GM21367 (cell line): ENCODE results near the gene N4BP2.
"Not testable (repeated sequence)": the region's sequence is repeated elsewhere in the genome, so short reads cannot be mapped to it uniquely, and the experiment has no call there.

Source experiments
- ATAC-seq: cut with Tn5 transposase; IDR thresholded peaks from one replicate; pipeline ENCODE4 v1.9.1; 2021; ENCODE audit not compliant: unreplicated experiment

Gene N4BP2

GRCh38 chr4:40086421-40086820, 29.8 kb downstream of the N4BP2 start:
- ATAC-seq = no peak

DNA sequence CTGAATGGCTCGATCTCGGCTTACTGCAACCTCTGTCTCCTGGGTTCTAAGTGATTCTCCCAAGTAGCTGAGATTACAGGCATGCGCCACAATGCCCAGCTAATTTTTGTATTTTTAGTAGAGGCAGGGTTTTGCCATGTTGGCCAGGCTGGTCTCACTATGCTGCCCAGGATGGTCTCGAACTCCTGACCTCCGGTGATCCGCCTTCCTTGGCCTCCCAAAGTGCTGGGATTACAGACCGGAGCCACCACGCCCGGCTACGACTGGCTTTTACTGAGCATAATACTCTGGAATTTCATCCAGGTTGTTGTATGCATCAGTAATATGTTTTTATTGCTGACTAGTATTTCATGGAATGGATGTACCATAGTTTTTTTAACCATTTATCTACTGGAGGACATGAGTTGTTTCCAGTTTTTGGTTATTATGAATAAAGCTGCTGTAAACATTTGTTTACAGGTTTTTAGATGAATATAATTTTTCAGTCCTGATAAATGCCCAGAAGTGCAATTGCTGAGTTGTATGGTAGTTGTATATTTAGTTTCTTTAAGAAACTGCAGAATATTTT, 31.2 kb downstream of the N4BP2 start:
- ATAC-seq = no peak

DNA sequence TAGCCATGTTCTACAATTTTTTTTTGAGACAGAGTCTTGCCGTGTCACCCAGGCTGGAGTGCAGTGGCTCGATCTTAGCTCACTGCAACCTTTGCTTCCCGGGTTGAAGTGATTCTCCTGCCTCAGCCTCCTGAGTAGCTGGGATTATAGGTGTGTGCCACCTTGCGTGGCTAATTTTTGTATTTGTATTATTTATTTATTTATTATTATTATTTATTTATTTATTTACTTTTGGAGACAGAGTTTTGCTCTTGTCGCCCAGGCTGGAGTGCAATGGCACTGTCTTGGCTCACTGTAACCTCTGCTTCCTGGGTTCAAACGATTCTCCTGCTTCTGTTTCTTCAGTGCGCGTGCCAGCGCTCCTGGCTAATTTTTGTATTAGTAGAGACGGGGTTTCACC, 36.8 kb downstream of the N4BP2 start:
- not testable (repeated sequence) for ATAC-seq

- ATAC-seq = no peak
Measured at GRCh38 chr4:40099010-40099409, 42.4 kb downstream of the N4BP2 start.

GRCh38 chr4:40107150-40107549, 50.5 kb downstream of the N4BP2 start:
- not testable (repeated sequence) for ATAC-seq

DNA sequence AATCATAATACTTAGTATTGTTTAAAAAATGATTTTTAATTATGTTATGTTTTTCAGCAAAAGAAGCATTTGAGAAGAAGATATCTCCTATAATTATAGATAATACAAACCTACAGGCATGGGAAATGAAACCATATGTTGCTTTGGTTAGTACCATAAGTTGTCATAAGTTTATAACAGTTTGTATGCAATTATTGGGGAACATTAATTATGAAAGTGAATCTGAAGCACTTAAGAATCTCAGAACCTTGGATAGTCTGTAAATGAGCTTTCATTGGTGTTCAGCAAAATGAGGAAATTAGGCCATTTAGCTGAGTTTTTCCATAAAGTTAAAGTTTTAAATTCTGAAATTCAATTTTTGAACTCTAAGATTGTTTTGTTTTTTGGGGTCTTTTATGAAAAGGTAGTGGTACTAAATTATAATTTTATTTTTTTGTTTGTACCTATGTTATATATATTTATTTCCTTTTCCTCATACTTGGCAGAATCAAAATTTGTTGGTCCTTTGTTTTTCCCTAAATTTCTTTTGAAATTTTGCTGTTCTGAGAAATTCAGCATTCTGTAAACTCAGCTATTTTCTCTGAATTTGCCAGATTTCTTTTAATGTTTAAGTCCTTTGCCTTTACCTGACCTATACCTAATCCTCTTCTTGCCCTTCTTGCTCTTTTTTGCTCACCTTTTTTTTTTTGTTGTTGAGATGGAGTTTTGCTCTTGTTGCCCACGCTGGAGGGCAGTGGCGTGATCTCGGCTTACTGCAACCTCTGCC, 55.6 kb downstream of the N4BP2 start:
- ATAC-seq = no peak

DNA sequence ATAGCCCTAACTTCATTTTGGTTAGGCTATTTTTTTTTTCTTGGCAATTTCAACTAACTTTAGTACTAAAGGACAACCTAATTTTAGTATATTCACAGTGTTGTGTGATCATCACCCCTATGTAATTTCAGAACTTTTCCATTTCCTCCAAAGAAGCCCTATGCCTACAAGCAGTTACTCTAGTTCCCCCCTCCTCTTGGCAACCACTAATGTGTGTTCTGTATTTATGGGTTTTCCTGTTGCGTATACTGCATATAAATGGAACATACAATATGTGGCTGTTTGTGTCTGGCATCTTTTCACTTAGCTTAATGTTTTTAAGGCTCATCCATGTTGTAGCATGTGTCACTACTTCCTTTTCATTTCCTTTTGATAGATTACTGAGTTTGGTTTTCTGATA, 57.6 kb downstream of the N4BP2 start:
- ATAC-seq = no peak

DNA sequence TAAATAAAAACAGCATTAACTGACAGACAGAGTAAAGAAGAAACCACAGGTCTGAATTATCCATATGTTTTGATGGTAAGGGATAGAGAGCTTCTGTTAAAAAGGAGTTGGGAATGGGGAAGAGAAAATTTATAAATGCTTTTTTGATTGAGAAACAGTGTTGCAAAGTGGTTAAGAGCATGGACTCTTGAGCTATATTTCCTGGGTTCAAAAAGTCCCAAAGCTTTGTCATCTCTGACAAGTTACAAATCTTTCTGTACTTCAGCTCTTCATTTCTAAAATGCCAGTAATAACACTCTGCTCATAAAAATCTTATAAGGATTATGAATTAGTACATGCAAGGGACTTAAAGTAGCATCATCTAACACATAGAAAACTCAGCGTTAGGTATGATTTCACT, 62.2 kb downstream of the N4BP2 start:
- no peak for ATAC-seq

DNA sequence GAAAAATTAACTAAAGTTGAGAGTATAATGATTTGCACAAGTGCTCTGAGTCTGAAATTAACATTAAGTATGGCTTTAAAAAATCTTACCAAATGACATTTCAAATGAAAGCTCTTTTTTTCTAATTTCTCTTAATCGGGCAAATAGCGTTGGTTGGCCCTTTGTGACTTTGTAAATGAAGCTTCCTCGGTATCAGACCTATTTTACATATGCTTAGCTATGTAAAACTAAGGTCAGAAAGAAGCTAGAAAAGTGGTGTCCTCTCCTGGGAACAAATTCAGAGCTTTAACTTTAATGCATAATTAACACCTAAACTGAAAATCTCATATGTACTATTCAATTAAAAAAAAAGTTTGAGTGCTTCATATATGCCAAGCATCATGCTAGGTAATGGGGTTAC, 62.7 kb downstream of the N4BP2 start:
- ATAC-seq = no peak

GRCh38 chr4:40121515-40121914, 64.9 kb downstream of the N4BP2 start:
- ATAC-seq = no peak

DNA sequence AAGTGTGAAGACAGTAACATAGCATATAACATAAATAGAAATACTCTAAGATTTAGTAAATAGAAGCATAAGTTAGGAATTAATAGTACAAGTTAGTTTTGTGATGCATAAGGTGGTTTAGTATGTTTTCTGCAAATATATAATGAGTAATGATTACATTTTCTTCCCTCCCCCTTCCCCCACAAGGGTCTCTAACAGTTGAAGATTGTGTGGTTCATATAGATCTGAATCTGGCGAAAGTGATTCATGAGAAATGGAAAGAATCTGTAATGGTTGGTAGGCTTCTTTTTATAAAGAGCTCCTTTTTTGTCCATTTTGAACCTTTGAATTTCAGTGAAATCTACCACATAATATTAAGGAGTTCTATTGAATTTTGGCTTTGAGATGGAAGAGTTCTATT, 66.3 kb downstream of the N4BP2 start:
- ATAC-seq = no peak

DNA sequence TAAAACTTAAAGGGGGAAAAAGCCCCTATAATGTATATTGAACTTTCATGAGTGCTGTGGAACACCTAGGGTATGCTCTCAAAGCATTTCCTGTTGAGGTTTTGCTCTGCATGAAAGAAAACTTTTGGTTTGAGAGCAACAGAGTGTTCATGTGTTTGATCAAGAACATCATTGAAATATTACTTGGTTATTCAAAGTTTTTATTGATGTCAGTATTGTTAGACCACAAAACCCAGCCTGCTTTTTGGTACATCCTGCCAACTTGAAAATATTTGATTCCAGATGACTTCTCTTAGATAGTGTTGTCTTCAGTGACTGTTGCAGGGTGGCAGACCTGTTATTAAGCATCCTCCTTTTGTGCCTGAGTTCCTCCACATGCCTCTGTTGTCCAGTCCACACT, 68.0 kb downstream of the N4BP2 start:
- ATAC-seq = no peak

DNA sequence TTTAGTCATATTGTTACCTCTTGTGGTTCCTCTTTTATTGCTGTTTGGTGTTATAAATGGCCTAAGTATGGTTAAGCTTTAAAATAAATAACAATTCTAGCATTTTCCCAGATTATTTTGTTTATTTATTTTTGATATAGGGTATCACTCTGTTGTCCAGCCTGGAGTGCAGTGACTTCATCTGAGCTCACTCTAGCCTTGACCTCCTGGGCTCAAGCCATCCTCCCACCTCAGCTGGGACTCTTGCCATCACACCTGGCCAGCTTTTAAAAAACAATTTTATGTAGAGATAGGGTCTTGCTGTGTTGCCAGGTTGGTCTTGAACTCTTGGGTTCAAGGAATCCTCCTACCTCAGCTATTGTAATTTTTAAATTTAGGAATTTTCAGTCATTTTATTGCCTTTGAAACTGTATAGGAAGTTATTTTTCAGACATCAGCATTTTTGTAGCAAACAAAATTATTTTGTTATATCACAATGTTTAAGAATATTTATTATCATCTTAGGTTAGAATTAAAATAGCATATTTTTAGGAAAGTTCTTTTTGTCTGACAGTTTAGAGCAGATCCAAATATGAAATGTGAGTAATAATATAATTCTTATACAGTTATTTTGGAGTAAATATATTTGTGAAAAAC, 73.9 kb downstream of the N4BP2 start:
- no peak for ATAC-seq

DNA sequence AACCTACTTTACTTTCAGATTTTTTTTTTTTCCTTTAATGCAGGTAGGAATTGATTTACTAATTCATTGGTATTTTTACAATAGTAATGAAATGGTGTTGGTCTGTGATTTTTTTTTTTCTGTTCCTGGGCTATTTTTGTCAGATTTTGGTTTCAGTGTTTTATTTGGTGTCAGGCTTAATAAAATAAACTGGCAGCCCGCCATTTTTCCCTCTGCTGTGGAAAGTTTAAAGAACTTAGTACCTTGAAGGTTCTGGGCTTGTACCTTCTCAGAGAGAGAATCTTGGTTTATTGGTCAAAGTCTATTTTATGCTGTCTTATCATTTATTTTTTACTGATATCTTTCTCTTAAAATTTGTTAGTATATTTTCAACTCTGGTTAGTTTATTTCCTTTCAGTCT, 76.2 kb downstream of the N4BP2 start:
- ATAC-seq = no peak

- ATAC-seq = no peak
Measured at GRCh38 chr4:40134206-40134917, 77.7 kb downstream of the N4BP2 start.

- not testable (repeated sequence) for ATAC-seq
Measured at GRCh38 chr4:40136202-40136601, 79.6 kb downstream of the N4BP2 start.

DNA sequence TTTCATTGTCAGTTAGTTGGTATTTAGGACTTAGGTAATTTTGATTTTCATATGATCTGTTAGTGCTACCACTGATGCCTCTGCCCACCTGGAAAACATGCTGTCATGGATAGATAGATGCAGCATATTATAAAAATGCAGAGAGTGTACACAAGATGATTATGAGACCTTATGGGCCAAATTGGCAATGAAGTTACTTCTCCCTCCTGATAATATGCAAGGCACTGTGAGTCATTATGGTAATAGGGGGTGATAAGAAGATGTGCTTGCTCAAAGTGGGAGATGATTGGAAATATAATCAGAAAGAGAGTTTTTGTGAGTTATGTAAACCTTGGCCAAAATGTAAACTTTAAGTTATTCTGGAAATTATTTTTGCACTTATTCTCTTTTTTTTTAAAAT, 83.5 kb downstream of the N4BP2 start:
- no peak for ATAC-seq

- ATAC-seq = not testable (repeated sequence)
Measured at GRCh38 chr4:40140597-40140996, 83.9 kb downstream of the N4BP2 start.

- no peak for ATAC-seq
Measured at GRCh38 chr4:40143926-40144508, 87.4 kb downstream of the N4BP2 start.

GRCh38 chr4:40144716-40145115, 88.1 kb downstream of the N4BP2 start:
- ATAC-seq = no peak

DNA sequence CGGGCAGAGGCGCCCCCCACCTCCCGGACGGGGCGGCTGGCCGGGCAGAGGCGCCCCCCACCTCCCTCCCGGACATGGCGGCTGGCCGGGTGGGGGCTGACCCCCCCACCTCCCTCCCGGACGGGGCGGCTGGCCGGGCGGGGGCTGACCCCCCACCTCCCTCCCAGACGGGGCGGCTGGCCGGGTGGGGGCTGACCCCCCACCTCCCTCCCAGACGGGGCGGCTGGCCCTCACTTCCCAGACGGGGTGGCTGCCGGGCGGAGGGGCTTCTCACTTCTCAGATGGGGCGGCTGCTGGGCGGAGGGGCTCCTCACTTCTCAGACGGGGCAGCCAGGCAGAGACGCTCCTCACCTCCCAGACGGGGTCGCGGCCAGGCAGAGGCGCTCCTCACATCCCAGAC, 90.8 kb downstream of the N4BP2 start:
- not testable (repeated sequence) for ATAC-seq
